Endothelial cell of umbilical vein (primary cell): ENCODE results near the gene FHIT. TPM values are rescaled to one million over a fixed set of nuclear protein-coding genes. Genes with fewer than 3 reads are reported as not detected.

Experiments used
- BruUV-seq: library from RNA; stranded (reverse); fragments of 400-500 nt; replicated peaks from 2 replicates; lab custom pipeline; 2021; lab: Mats Ljungman, UMichigan
- CTCF ChIA-PET: fragments of 300-600, 350-600 bp; sonication (Branson Sonifier 250); formaldehyde crosslinking; loops from one replicate; lab custom pipeline; 2021; ENCODE audit warnings: antibody characterized with exemption, inconsistent platforms; lab: Charles Lee
- POLR2A ChIA-PET: fragments of 300-600, 350-600 bp; sonication (Branson Sonifier 250); formaldehyde crosslinking; loops from one replicate; lab custom pipeline; 2021; ENCODE audit warnings: antibody characterized with exemption, inconsistent platforms; lab: Charles Lee
- DNase-seq: peaks from one replicate; pipeline ENCODE4 v3.0.0-alpha.2; 2011; ENCODE audit warnings: low read depth, low spot score
- FAIRE-seq: peaks from 2 replicates; lab custom pipeline; 2011; peaks lifted over from hg19 to GRCh38; lab: Jason Lieb, UNC
- H2AFZ ChIP-seq: 2 replicates; pipeline ENCODE4 v1.6.0; 2012; ENCODE audit warnings: low read depth, low read length, control low read depth, inconsistent platforms
- H3K27ac ChIP-seq: 2 replicates; pipeline ENCODE4 v1.5.1; 2011; ENCODE audit warnings: low read depth, mild to moderate bottlenecking, control low read depth, low read length, moderate library complexity; ENCODE audit not compliant: insufficient read depth
- H3K27me3 ChIP-seq, 2 experiments: 2 replicates each; pipeline versions ENCODE4 v1.6.0 to v1.6.1; 2011; ENCODE audit warnings: low read length in 2 of 2, mixed read lengths in 1 of 2; ENCODE audit not compliant: control insufficient read depth in 2 of 2, insufficient read depth in 2 of 2
- H3K36me3 ChIP-seq, 2 experiments: 2 replicates in 1 of 2; 3 replicates in 1 of 2; pipeline ENCODE4 v1.5.1; 2011; ENCODE audit warnings: low read length in 2 of 2, mild to moderate bottlenecking in 1 of 2, moderate library complexity in 1 of 2; ENCODE audit not compliant: control insufficient read depth in 2 of 2, insufficient read depth in 2 of 2; ENCODE audit errors: extremely low read depth in 1 of 2
- H3K4me1 ChIP-seq: 3 replicates; pipeline ENCODE4 v1.5.1; 2011; ENCODE audit warnings: mild to moderate bottlenecking, low read length; ENCODE audit not compliant: control insufficient read depth, insufficient read depth; ENCODE audit errors: extremely low read depth
- H3K4me2 ChIP-seq: 2 replicates; pipeline ENCODE4 v1.6.1; 2011; ENCODE audit warnings: low read length, control low read depth, mixed read lengths; ENCODE audit not compliant: insufficient read depth
- H3K4me3 ChIP-seq, 3 experiments: fragments of 200-600 bp in 1 of 3; sonication (generic), shearing (Covaris generic) in 1 of 3; replicated peaks in 1 of 3; 2 replicates each; pipeline ENCODE4 v1.5.1; 2011 to 2016; ENCODE audit warnings: control low read depth in 3 of 3, low read length in 3 of 3, mild to moderate bottlenecking in 2 of 3, inconsistent platforms in 1 of 3, low read depth in 1 of 3, moderate library complexity in 1 of 3; ENCODE audit not compliant: insufficient read depth in 1 of 3
- H3K79me2 ChIP-seq: 2 replicates; pipeline ENCODE4 v1.6.0; 2012; ENCODE audit warnings: low read length, inconsistent platforms; ENCODE audit not compliant: control insufficient read depth, insufficient read depth
- H3K9ac ChIP-seq: replicated peaks from 2 replicates; pipeline ENCODE3; 2011; ENCODE audit warnings: low read length, control low read depth; ENCODE audit not compliant: insufficient read depth; ENCODE audit errors: extremely low read depth
- H3K9me1 ChIP-seq: replicated peaks from 3 replicates; pipeline ENCODE4 v1.6.0; 2011; ENCODE audit warnings: mild to moderate bottlenecking, low read length; ENCODE audit not compliant: control insufficient read depth, insufficient read depth; ENCODE audit errors: extremely low read depth
- H3K9me3 ChIP-seq: replicated peaks from 2 replicates; pipeline ENCODE4 v1.5.1; 2012; ENCODE audit warnings: low read length, inconsistent platforms; ENCODE audit not compliant: control insufficient read depth, insufficient read depth
- H4K20me1 ChIP-seq: replicated peaks from 2 replicates; pipeline ENCODE3; 2011; ENCODE audit warnings: mild to moderate bottlenecking, low read length; ENCODE audit not compliant: control insufficient read depth, insufficient read depth; ENCODE audit errors: extremely low read depth
- EZH2 ChIP-seq: IDR thresholded peaks from 2 replicates; pipeline ENCODE4 v1.6.1; 2012; ENCODE audit warnings: borderline replicate concordance, low read depth, mild to moderate bottlenecking, moderate library complexity, low read length, inconsistent platforms; ENCODE audit not compliant: severe bottlenecking
- FOS ChIP-seq: IDR thresholded peaks from 2 replicates; pipeline ENCODE4 v1.6.1; 2011; ENCODE audit warnings: mild to moderate bottlenecking, low read length, moderate library complexity, borderline replicate concordance; ENCODE audit not compliant: insufficient read depth
- GATA2 ChIP-seq: IDR thresholded peaks from 2 replicates; pipeline ENCODE4 v1.7.0; 2011; ENCODE audit warnings: low read depth, mild to moderate bottlenecking, moderate library complexity, mixed read lengths, low read length; ENCODE audit not compliant: insufficient read length, insufficient read depth
- JUN ChIP-seq: IDR thresholded peaks from 2 replicates; pipeline ENCODE4 v1.6.1; 2011; ENCODE audit warnings: borderline replicate concordance, low read depth; ENCODE audit not compliant: insufficient read length, insufficient read depth
- POLR2A ChIP-seq: IDR thresholded peaks from 2 replicates; pipeline ENCODE4 v1.6.1; 2012; ENCODE audit warnings: low read depth, mild to moderate bottlenecking, control low read depth, low read length
- POLR2AphosphoS5 ChIP-seq: IDR thresholded peaks from 2 replicates; pipeline ENCODE4 v1.6.1; 2012; ENCODE audit warnings: low read depth, mild to moderate bottlenecking, control low read depth, low read length, moderate library complexity; ENCODE audit not compliant: insufficient read depth
- dilution Hi-C: fragments of 300-500 bp; cut with MboI; formaldehyde crosslinking; loops from one replicate; pipeline ENCODE4 v1.15.0; 2019; ENCODE audit warnings: low sequenced_read_pairs; ENCODE audit not compliant: extremely low pct_ligation_motif_present
- intact Hi-C: fragments of 100-400 bp; cut with micrococcal nuclease; formaldehyde crosslinking; loops from one replicate; pipeline ENCODE4 v1.10.0; 2022
- polyA plus RNA-seq, 4 experiments: library from polyadenylated mRNA; depleted of rRNA in 3 of 4; stranded (reverse) in 3 of 4; unstranded in 1 of 4; fragments of >200 nt; gene quantifications; 2 replicates each; pipeline versions ENCODE4 v1.2.1 to v1.2.3, GENCODE V29; 2011 to 2012; ENCODE audit warnings: missing spikeins in 1 of 4
- total RNA-seq: library from RNA; stranded (reverse); gene quantifications from 2 replicates; pipeline ENCODE4 v1.2.3, GENCODE V29; 2021
- TF ChIP-seq, protein P1 (sequence below): IDR thresholded peaks from 2 replicates; pipeline ENCODE4 v1.6.1; 2011; ENCODE audit not compliant: insufficient read depth, insufficient read length

The FHIT gene
- total and polyA plus RNA-seq, 2 donors (not counting 3 experiments of a cell fraction or from before 2014, with no cell fraction given) = 0.47 to 2.2 TPM

DNA sequence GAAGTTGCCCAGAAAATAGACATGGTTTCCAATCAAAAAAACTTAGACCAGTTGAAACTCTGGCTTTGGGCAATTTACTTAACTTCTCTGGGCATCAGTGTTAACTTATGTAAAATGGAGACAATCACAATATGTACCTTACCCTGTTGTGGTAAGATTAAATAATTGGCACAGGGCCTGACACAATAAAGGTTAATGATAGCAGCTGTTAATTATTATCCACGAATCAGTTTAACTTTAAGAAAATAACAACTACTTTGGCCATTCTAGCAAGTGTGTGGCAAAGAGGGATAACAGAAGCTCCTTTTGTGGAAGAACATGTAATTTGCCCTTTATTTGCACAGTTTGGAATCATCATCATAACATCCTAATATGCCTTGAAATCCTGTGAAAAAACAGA is 787.6 kb downstream of the FHIT start:
- ChIA-PET CTCF (no interaction called here), POLR2A (no interaction called here)
- H3K9me3 ChIP-seq = no peaks in the 10 kb centered on the region
- FAIRE-seq (no peak), DNase-seq (no peak)
- TF ChIP-seq POLR2AphosphoS5 = no peak
- TF ChIP-seq GATA2 = no peak
- TF ChIP-seq POLR2A = no peak
- TF ChIP-seq JUN = no peak
- no TSS peak for BruUV-seq
- H3K4me2 ChIP-seq = no peak overlapping the region
- no peaks in the 10 kb centered on the region for H3K36me3 ChIP-seq
- H3K79me2 ChIP-seq = no peaks in the 10 kb centered on the region
- dilution Hi-C loops = no loop called here
- no peak overlapping the region for H3K4me3 ChIP-seq
- no peaks in the 10 kb centered on the region for H3K27me3 ChIP-seq
- H4K20me1 ChIP-seq = no peaks in the 10 kb centered on the region
- no peaks in the 10 kb centered on the region for H3K9me1 ChIP-seq
- intact Hi-C loops = no loop called here
- H3K9ac ChIP-seq = no peak overlapping the region
- no peaks in the 10 kb centered on the region for H3K4me1 ChIP-seq
- H3K27ac ChIP-seq = no peak overlapping the region
- H2AFZ ChIP-seq = no peak overlapping the region

DNA sequence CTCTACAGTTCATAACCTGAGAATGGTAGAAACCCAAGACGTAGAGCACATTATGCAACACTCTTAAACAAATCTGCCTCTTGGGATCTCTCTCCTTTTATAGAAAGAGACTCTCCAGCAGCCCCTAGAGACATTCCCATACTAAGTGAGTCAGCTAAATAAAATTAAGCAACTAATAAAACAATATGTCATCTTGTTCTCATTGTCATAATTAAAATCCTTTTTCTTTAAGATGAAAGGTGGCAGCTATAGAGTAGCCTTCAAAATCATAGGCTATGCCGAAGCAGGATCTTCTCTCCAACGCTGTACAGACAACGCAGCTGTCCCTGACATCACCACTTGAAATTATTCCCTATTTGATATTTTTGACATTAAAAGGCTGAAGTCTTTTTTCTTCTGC is 790.0 kb downstream of the FHIT start:
- Histone ChIP-seq H2AFZ (no peak overlapping the region), H3K27me3 (no peaks in the 10 kb centered on the region), H3K4me1 (no peaks in the 10 kb centered on the region), H3K27ac (no peak overlapping the region), H4K20me1 (no peaks in the 10 kb centered on the region), H3K9me3 (no peaks in the 10 kb centered on the region), H3K9ac (no peak overlapping the region), H3K9me1 (no peaks in the 10 kb centered on the region), H3K4me2 (no peak overlapping the region), H3K79me2 (no peaks in the 10 kb centered on the region), H3K36me3 (no peaks in the 10 kb centered on the region), H3K4me3 (no peak overlapping the region)
- TF ChIP-seq JUN = no peak
- TF ChIP-seq, protein P1, sequence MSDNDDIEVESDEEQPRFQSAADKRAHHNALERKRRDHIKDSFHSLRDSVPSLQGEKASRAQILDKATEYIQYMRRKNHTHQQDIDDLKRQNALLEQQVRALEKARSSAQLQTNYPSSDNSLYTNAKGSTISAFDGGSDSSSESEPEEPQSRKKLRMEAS = no peak
- TF ChIP-seq EZH2 = no peak
- TF ChIP-seq FOS = no peak
- TF ChIP-seq GATA2 = no peak
- no peak for TF ChIP-seq POLR2A
- intact Hi-C loops = no loop called here
- FAIRE-seq (no peak), DNase-seq (no peak)
- ChIA-PET CTCF (no interaction called here), POLR2A (no interaction called here)
- dilution Hi-C loops = no loop called here
- BruUV-seq = no TSS peak
